GM23248 (cell line): ENCODE results near the gene BAZ2B. TPM values are rescaled to one million over a fixed set of nuclear protein-coding genes. Genes with fewer than 3 reads are reported as not detected.
"Not testable (repeated sequence)": the region's sequence is repeated elsewhere in the genome, so short reads cannot be mapped to it uniquely, and the experiment has no call there.

Experiments used
- DNase-seq: peaks from one replicate; pipeline ENCODE4 v3.0.0-alpha.2; 2015
- H2AFZ ChIP-seq: fragments of 200-600 bp; sonication (generic); 2 replicates; pipeline ENCODE4 v1.6.1; 2016; ENCODE audit warnings: antibody characterized with exemption
- H3F3A ChIP-seq: fragments of 200-600 bp; sonication (generic); 2 replicates; pipeline ENCODE4 v1.6.1; 2016; ENCODE audit warnings: mild to moderate bottlenecking, antibody characterized with exemption, mixed run types; ENCODE audit not compliant: insufficient read depth
- H3K27ac ChIP-seq: fragments of 200-600 bp; sonication (generic); 2 replicates; pipeline ENCODE4 v1.5.1; 2016; ENCODE audit warnings: mild to moderate bottlenecking
- H3K27me3 ChIP-seq: fragments of 200-600 bp; sonication (generic); replicated peaks from 2 replicates; pipeline ENCODE4 v1.6.1; 2016; ENCODE audit warnings: mild to moderate bottlenecking; ENCODE audit not compliant: insufficient read depth
- H3K36me3 ChIP-seq: fragments of 200-600 bp; sonication (generic); 2 replicates; pipeline ENCODE4 v1.6.1; 2016; ENCODE audit warnings: low read depth, mild to moderate bottlenecking
- H3K4me1 ChIP-seq: fragments of 200-600 bp; sonication (generic); 2 replicates; pipeline ENCODE4 v1.6.1; 2016; ENCODE audit warnings: mild to moderate bottlenecking; ENCODE audit not compliant: insufficient read depth
- H3K4me2 ChIP-seq: fragments of 200-600 bp; sonication (generic); one replicate; pipeline ENCODE4 v1.6.1; 2016; ENCODE audit warnings: mild to moderate bottlenecking; ENCODE audit not compliant: unreplicated experiment
- H3K4me3 ChIP-seq: fragments of 200-600 bp; sonication (generic); 2 replicates; pipeline ENCODE4 v1.5.1; 2016; ENCODE audit warnings: mild to moderate bottlenecking
- H3K79me2 ChIP-seq: fragments of 200-600 bp; sonication (generic); 2 replicates; pipeline ENCODE4 v1.6.1; 2016; ENCODE audit warnings: mild to moderate bottlenecking; ENCODE audit not compliant: insufficient read depth
- H3K9ac ChIP-seq: fragments of 200-600 bp; sonication (generic); 2 replicates; pipeline ENCODE4 v1.6.1; 2016; ENCODE audit warnings: mild to moderate bottlenecking
- H3K9me2 ChIP-seq: fragments of 200-600 bp; sonication (generic); 2 replicates; pipeline ENCODE4 v1.6.1; 2016; ENCODE audit warnings: mixed run types, mild to moderate bottlenecking, moderate library complexity; ENCODE audit not compliant: insufficient read depth
- H3K9me3 ChIP-seq: fragments of 200-600 bp; sonication (generic); one replicate; pipeline ENCODE4 v1.6.1; 2017; ENCODE audit warnings: low read depth
- H4K20me1 ChIP-seq: fragments of 200-600 bp; sonication (generic); 2 replicates; pipeline ENCODE4 v1.6.0; 2016; ENCODE audit not compliant: insufficient read depth
- EZH2 ChIP-seq: fragments of 200-600 bp; sonication (generic); IDR thresholded peaks from 2 replicates; pipeline ENCODE4 v1.6.1; 2018; ENCODE audit warnings: antibody characterized with exemption, mild to moderate bottlenecking; ENCODE audit not compliant: insufficient read depth, poor library complexity, severe bottlenecking
- EZH2phosphoT487 ChIP-seq: fragments of 200-600 bp; sonication (generic); IDR thresholded peaks from 2 replicates; pipeline ENCODE4 v1.6.1; 2018; ENCODE audit warnings: antibody characterized with exemption, moderate library complexity, mild to moderate bottlenecking, low read depth; ENCODE audit not compliant: insufficient read depth
- WGBS, 2 experiments: methylation state at CpG; one replicate each; pipeline ENCODE4 v1.1.6; 2015 to 2017; ENCODE audit warnings: low lambda C conversion rate in 2 of 2, low coverage in 1 of 2; ENCODE audit errors: missing lambda C conversion rate in 2 of 2; 5-methylcytosine and 5-hydroxymethylcytosine counted together
- in situ Hi-C: fragments of 300-500 bp; cut with MboI; formaldehyde crosslinking; loops from 2 replicates; pipeline ENCODE4 v1.15.0; 2020
- polyA plus RNA-seq: library from polyadenylated mRNA; unstranded; fragments of >200 nt; fragmentation: Nextera tagmentation; extraction: Ambion mirVana; gene quantifications from 2 replicates; pipeline ENCODE4 v1.2.1, GENCODE V29; 2016
- total RNA-seq: library from RNA; depleted of rRNA; stranded (reverse); fragments of >200 nt; shearing (Covaris generic); gene quantifications from 2 replicates; pipeline ENCODE4 v1.2.3, GENCODE V29; 2014

The BAZ2B gene
- total and polyA plus RNA-seq, 2 experiments from 2014 or later = 17.0 to 20.5 TPM

DNA sequence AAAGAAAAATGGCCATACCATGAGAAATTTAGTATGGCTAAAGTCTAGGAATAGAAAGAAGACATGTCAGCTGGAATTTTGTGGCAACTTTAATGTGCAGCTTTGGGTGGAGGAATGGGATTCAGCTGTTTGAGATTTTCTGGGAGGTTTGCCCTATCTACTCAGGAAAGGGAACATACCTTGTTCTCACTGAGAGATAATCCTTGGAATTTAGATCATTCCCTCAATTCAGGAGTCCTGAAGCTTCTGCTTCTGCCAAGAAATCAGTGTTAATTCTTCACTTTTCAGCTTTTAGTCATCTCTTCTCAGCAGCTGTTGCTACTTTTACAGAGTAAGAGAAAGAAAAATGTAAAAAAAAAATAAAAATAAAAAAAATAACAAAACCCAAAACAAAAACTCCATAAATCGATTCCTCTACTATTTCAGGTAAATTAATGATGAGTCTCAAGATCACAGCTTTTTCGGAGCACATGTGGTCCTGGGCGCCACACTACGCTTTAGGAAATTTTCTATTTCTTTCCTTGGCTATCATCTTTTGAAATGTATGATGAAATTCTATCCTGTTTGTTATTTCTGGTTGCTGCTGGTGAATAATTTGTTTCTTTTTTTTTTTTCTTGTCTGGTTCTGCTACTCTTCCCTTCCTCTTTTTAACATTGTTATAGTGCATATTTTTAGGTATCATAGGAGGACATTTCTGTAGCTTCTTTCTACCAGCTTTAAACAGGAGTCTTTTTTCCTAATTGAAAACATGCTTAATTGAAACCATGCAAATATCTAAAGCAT lies 18.9 kb upstream of the BAZ2B start:
- Histone ChIP-seq H3K36me3 (no peaks in the 10 kb centered on the region), H3K9ac (peak overlapping the region; percentile 34), H3K4me2 (peak overlapping the region; percentile 20), H3K79me2 (no peaks in the 10 kb centered on the region), H2AFZ (no peak overlapping the region; the same call in 1 of the 2 replicates), H4K20me1 (no peaks in the 10 kb centered on the region), H3K27me3 (no peaks in the 10 kb centered on the region), H3K27ac (peak overlapping the region; percentile 68), H3F3A (peaks cover 34% of the 10 kb centered on the region), H3K9me3 (no peaks in the 10 kb centered on the region), H3K9me2 (no peaks in the 10 kb centered on the region), H3K4me1 (peaks cover 24% of the 10 kb centered on the region), H3K4me3 (no peak overlapping the region)
- DNase-seq = peak; percentile 52
- no peak for TF ChIP-seq EZH2phosphoT487
- no peak for TF ChIP-seq EZH2
- in situ Hi-C loops = no loop called here
- 39 to 41% methylated on average over 4 of the region's 4 CpGs for WGBS, 2 experiments

DNA sequence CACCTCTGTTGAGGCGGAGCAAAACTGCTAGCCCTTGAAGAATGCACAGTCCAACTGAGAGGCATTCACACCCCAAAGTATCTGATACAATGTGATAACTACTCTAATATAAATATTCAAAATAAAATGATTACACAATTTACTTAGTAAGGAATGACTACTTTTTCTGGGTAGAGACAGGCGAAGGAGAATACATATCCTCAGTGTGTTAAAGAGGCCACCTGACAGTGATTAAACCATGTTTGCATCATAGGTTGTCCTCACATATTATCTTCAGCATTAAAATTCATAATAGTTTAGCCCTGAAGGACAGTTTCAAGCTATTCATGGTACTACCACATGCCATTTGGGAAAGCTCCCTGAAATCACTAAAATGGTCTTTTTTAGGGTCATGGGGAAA lies 16.9 kb upstream of the BAZ2B start:
- Histone ChIP-seq H3K4me1 (peaks cover 22% of the 10 kb centered on the region), H3K79me2 (no peaks in the 10 kb centered on the region), H3K4me2 (no peak overlapping the region), H3K27me3 (no peaks in the 10 kb centered on the region), H4K20me1 (no peaks in the 10 kb centered on the region), H3K27ac (no peak overlapping the region), H3K36me3 (no peaks in the 10 kb centered on the region), H2AFZ (no peak overlapping the region), H3K4me3 (no peak overlapping the region), H3K9me2 (no peaks in the 10 kb centered on the region), H3K9ac (no peak overlapping the region), H3K9me3 (no peaks in the 10 kb centered on the region), H3F3A (peaks cover 26% of the 10 kb centered on the region)
- in situ Hi-C loops = no loop called here
- TF ChIP-seq EZH2 = no peak
- TF ChIP-seq EZH2phosphoT487 = no peak
- WGBS, 2 experiments = 95 to 98% methylated on average over 2 of the region's 2 CpGs
- DNase-seq = no peak

DNA sequence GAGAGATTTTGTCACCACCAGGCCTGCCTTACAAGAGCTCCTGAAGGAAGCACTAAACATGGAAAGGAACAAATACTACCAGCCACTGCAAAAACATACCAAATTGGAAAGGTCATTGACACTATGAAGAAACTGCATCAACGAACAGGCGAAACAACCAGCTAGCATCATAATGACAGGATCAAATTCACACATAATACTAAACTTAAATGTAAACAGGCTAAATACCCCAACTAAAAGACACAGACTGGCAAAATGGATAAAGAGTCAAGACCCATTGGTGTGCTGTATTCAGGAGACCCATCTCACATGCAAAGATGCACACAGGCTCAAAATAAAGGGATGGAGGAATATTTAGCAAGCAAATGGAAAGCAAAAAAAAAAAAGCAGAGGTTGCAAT lies 9.3 kb upstream of the BAZ2B start:
- H3K27ac ChIP-seq, in situ Hi-C loops, H3K27me3 ChIP-seq, H3F3A ChIP-seq, H3K9me2 ChIP-seq, H3K9me3 ChIP-seq, H3K4me2 ChIP-seq, H3K4me3 ChIP-seq, H4K20me1 ChIP-seq, H3K4me1 ChIP-seq, DNase-seq, H2AFZ ChIP-seq, H3K79me2 ChIP-seq, H3K9ac ChIP-seq, H3K36me3 ChIP-seq: not testable (repeated sequence)
- 98 to 100% methylated on average over 2 of the region's 2 CpGs for WGBS, 2 experiments

DNA sequence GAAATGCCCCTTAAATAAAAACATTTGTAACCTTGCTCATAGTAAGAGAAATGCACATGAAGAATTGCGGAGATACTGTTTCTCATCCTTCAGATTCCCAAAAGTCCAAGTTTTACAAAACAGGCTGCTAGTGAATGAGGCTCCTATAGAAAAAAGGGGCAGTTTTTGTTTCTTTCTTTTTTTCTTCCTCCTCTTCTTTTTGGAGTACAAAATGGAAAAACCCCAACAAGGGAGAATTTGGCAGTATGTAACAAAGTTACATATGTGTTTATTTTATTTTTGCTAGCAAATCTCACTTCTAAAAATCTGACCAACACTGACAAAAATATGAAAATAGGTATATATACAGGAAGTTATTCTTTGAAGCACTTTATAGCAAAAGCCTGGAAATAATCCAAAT lies 7.1 kb upstream of the BAZ2B start:
- H3K9ac ChIP-seq = no peak overlapping the region
- H3K9me3 ChIP-seq = no peaks in the 10 kb centered on the region
- no peaks in the 10 kb centered on the region for H3K27me3 ChIP-seq
- H3F3A ChIP-seq = no peaks in the 10 kb centered on the region
- H2AFZ ChIP-seq = no peak overlapping the region
- no peaks in the 10 kb centered on the region for H3K36me3 ChIP-seq
- H3K79me2 ChIP-seq = no peaks in the 10 kb centered on the region
- H3K4me2 ChIP-seq = no peak overlapping the region
- no peak for DNase-seq
- H3K4me1 ChIP-seq = no peaks in the 10 kb centered on the region
- H3K27ac ChIP-seq = no peak overlapping the region
- in situ Hi-C loops = no loop called here
- no peaks in the 10 kb centered on the region for H4K20me1 ChIP-seq
- no peak for TF ChIP-seq EZH2phosphoT487
- TF ChIP-seq EZH2 = no peak
- WGBS, 2 experiments = 94 to 100% methylated on average over 1 of the region's 1 CpG
- no peak overlapping the region for H3K4me3 ChIP-seq
- H3K9me2 ChIP-seq = no peaks in the 10 kb centered on the region
